K562 (cell line): ENCODE data around the gene PCBP2. TPM values are rescaled to one million over a fixed set of nuclear protein-coding genes. Genes with fewer than 3 reads are reported as not detected.
A peak's percentile ranks its signal among the peaks of the same experiment; 100 is the strongest.

ENCODE experiments used
- ATAC-seq: fragments of 200-7000 bp; cut with Tn5 transposase; 3 replicates; pipeline ENCODE4 v1.9.1; 2020; ENCODE audit warnings: moderate library complexity
- BruUV-seq: library from RNA; stranded (reverse); fragments of 400-500 nt; replicated peaks from 2 replicates; lab custom pipeline; 2021; lab: Mats Ljungman, UMichigan
- CTCF ChIA-PET: fragments of 300-600 bp; formaldehyde crosslinking; extraction: SDS; loops from one replicate; lab custom pipeline; 2021; ENCODE audit warnings: low intra/inter-chr PET ratio; lab: Yijun Ruan, JAX
- POLR2A ChIA-PET: fragments of 300-600, 350-650 bp; sonication (Branson Sonifier 250); formaldehyde crosslinking; extraction: SDS; loops from one replicate; lab custom pipeline; 2021; ENCODE audit warnings: antibody characterized with exemption, inconsistent platforms; lab: Yijun Ruan, JAX
- DNase-seq, 4 experiments: peaks; one replicate each; pipeline versions ENCODE4 v3.0.0 to v3.0.0-alpha.2; 2011 to 2018; ENCODE audit warnings: low spot score in 3 of 4, mixed read lengths in 3 of 4; ENCODE audit errors: extremely low read depth in 1 of 4
- FAIRE-seq: peaks from 2 replicates; lab custom pipeline; 2011; peaks lifted over from hg19 to GRCh38; lab: Jason Lieb, UNC
- H2AFZ ChIP-seq: 2 replicates; pipeline ENCODE4 v1.6.0; 2011; ENCODE audit warnings: low read depth, low read length, control low read depth, inconsistent platforms
- H3K27ac ChIP-seq: fragments of 200-600 bp; 3 replicates; pipeline ENCODE4 v1.8.0; 2011; ENCODE audit warnings: low read depth, mild to moderate bottlenecking, control low read depth, inconsistent platforms, low read length, moderate library complexity, mixed read lengths; ENCODE audit errors: extremely low read depth
- H3K27me3 ChIP-seq, 2 experiments: fragments of 300-600 bp in 1 of 2; 2 replicates in 1 of 2; 3 replicates in 1 of 2; pipeline versions ENCODE4 v1.6.0 to v1.8.0; 2011; ENCODE audit warnings: inconsistent platforms in 2 of 2, low read length in 2 of 2, mild to moderate bottlenecking in 1 of 2, mixed read lengths in 1 of 2, moderate library complexity in 1 of 2; ENCODE audit not compliant: control insufficient read depth in 2 of 2, insufficient read depth in 2 of 2
- H3K36me3 ChIP-seq: fragments of 300-600 bp; 3 replicates; pipeline ENCODE4 v1.8.0; 2011; ENCODE audit warnings: mild to moderate bottlenecking, low read length, inconsistent platforms; ENCODE audit not compliant: control insufficient read depth, insufficient read depth
- H3K4me1 ChIP-seq, 2 experiments: fragments of 200-600 bp in 1 of 2; replicated peaks in 1 of 2; 2 replicates in 1 of 2; 3 replicates in 1 of 2; pipeline versions ENCODE4 v1.5.1 to v1.8.0; 2011; ENCODE audit warnings: inconsistent platforms in 2 of 2, low read length in 2 of 2, mild to moderate bottlenecking in 1 of 2, mixed read lengths in 1 of 2, moderate library complexity in 1 of 2; ENCODE audit not compliant: control insufficient read depth in 2 of 2, insufficient read depth in 2 of 2
- H3K4me2 ChIP-seq: 2 replicates; pipeline ENCODE4 v1.6.1; 2011; ENCODE audit warnings: low read length, control low read depth, inconsistent platforms, mixed read lengths; ENCODE audit not compliant: insufficient read depth
- H3K4me3 ChIP-seq: fragments of 200-600 bp; sonication (generic), shearing (Covaris generic); 2 replicates; pipeline ENCODE4 v1.5.1; 2016; ENCODE audit warnings: control low read depth, inconsistent platforms
- H3K79me2 ChIP-seq: fragments of 200-600 bp; 3 replicates; pipeline ENCODE4 v1.8.0; 2011; ENCODE audit warnings: low read length, inconsistent platforms; ENCODE audit not compliant: control insufficient read depth, insufficient read depth
- H3K9ac ChIP-seq, 2 experiments: 2 replicates each; pipeline versions ENCODE4 v1.6.0 to v1.6.1; 2011; ENCODE audit warnings: low read depth in 2 of 2, low read length in 2 of 2, control low read depth in 1 of 2, inconsistent platforms in 1 of 2, mild to moderate bottlenecking in 1 of 2, mixed read lengths in 1 of 2; ENCODE audit not compliant: insufficient read depth in 1 of 2
- H3K9me1 ChIP-seq: one replicate; pipeline ENCODE4 v1.6.0; 2011; ENCODE audit warnings: inconsistent platforms, mild to moderate bottlenecking, low read length, moderate library complexity; ENCODE audit not compliant: control insufficient read depth, insufficient read depth
- H3K9me3 ChIP-seq: replicated peaks from 2 replicates; pipeline ENCODE4 v1.5.1; 2011; ENCODE audit warnings: low read depth, low read length, inconsistent platforms; ENCODE audit not compliant: control insufficient read depth, insufficient read depth
- H4K20me1 ChIP-seq: replicated peaks from 2 replicates; pipeline ENCODE4 v1.6.1; 2011; ENCODE audit warnings: low read length, inconsistent platforms, mixed read lengths; ENCODE audit not compliant: control insufficient read depth, insufficient read depth
- KAT2B ChIP-seq: IDR thresholded peaks from one replicate; pipeline ENCODE4 v1.6.1; 2012; ENCODE audit warnings: low read depth, mild to moderate bottlenecking, control low read depth, inconsistent platforms, low read length, moderate library complexity
- LEF1 ChIP-seq: fragments of 450-650 bp; IDR thresholded peaks from 2 replicates; pipeline ENCODE4 v1.6.1; 2016; ENCODE audit warnings: mild to moderate bottlenecking
- MCM7 ChIP-seq, 2 experiments: fragments of 450-650 bp; IDR thresholded peaks; 2 replicates each; pipeline ENCODE4 v1.6.1; 2016 to 2018
- MTA3 ChIP-seq: fragments of 450-650 bp; formaldehyde crosslinking; IDR thresholded peaks from 2 replicates; pipeline ENCODE4 v1.6.1; 2017; ENCODE audit warnings: mild to moderate bottlenecking, borderline replicate concordance
- POLR2A ChIP-seq: fragments of 450-650 bp; conservative IDR thresholded peaks from 2 replicates; pipeline ENCODE4 v1.6.1; 2016
- POLR2AphosphoS5 ChIP-seq: IDR thresholded peaks from 2 replicates; pipeline ENCODE4 v1.6.1; 2011; ENCODE audit warnings: mild to moderate bottlenecking, low read depth, low read length, moderate library complexity; ENCODE audit not compliant: control insufficient read depth, insufficient read depth
- SNIP1 ChIP-seq: fragments of 450-650 bp; IDR thresholded peaks from 2 replicates; pipeline ENCODE4 v1.7.1; 2017; ENCODE audit warnings: low read depth, mild to moderate bottlenecking
- SRSF1 ChIP-seq: fragments of 200-400 bp; formaldehyde crosslinking; IDR thresholded peaks from 2 replicates; pipeline ENCODE4 v1.6.1; 2017; ENCODE audit warnings: mild to moderate bottlenecking, low read depth, low read length, moderate library complexity
- SUPT5H ChIP-seq: fragments of 450-650 bp; IDR thresholded peaks from 2 replicates; pipeline ENCODE4 v1.6.1; 2016
- TAL1 ChIP-seq: fragments of 450-650 bp; IDR thresholded peaks from 2 replicates; pipeline ENCODE4 v1.6.1; 2016; ENCODE audit warnings: mild to moderate bottlenecking
- ZBTB8A ChIP-seq: fragments of 450-650 bp; IDR thresholded peaks from 2 replicates; pipeline ENCODE4 v1.6.1; 2018; ENCODE audit warnings: mild to moderate bottlenecking, moderate library complexity; ENCODE audit not compliant: partially characterized antibody
- ZNF445 ChIP-seq: fragments of 250-450 bp; sonication (Bioruptor Pico); IDR thresholded peaks from 2 replicates; pipeline ENCODE4 v1.4.0; 2020; ENCODE audit warnings: low read depth, mild to moderate bottlenecking, moderate library complexity
- WGBS: fragments of 100-300 bp; shearing (Covaris generic); methylation state at CpG from one replicate; pipeline ENCODE4 v1.1.6; 2016; ENCODE audit warnings: low coverage, mixed read lengths; ENCODE audit not compliant: insufficient coverage; ENCODE audit errors: missing lambda C conversion rate; 5-methylcytosine and 5-hydroxymethylcytosine counted together
- in situ Hi-C: fragments of 300-500 bp; cut with MboI; formaldehyde crosslinking; loops from 4 replicates; pipeline ENCODE4 v1.15.0; 2018; ENCODE audit warnings: inconsistent platforms, mixed read lengths
- intact Hi-C: fragments of 100-400 bp; cut with micrococcal nuclease; formaldehyde crosslinking; loops from 2 replicates; pipeline ENCODE4 v1.14.2; 2022
- polyA plus RNA-seq, 8 experiments: library from polyadenylated mRNA; depleted of rRNA in 4 of 8; stranded (reverse) in 5 of 8; unstranded in 3 of 8; fragments of >200 nt; fragmentation: Nextera tagmentation in 2 of 8; fragmentation: Illumina TruSeq in 1 of 8; extraction: Ambion mirVana in 2 of 8; extraction: Trizol in 1 of 8; gene quantifications; 2 replicates each; pipeline versions ENCODE4 v1.2.1 to v1.2.3, GENCODE V29; 2011 to 2014; ENCODE audit warnings: inconsistent platforms in 1 of 8, missing spikeins in 1 of 8
- total RNA-seq, 7 experiments: library from RNA; depleted of rRNA in 6 of 7; stranded (reverse); fragments of >200 nt in 6 of 7; fragmentation: Illumina TruSeq in 2 of 7; extraction: Trizol in 2 of 7; gene quantifications; 2 replicates each; pipeline versions ENCODE4 v1.2.1 to v1.2.3, GENCODE V29; 2011 to 2021; ENCODE audit warnings: low replicate concordance in 1 of 7
- TF ChIP-seq, protein P1 (sequence below): fragments of 450-650 bp; IDR thresholded peaks from 2 replicates; pipeline ENCODE4 v1.6.1; 2018; ENCODE audit not compliant: partially characterized antibody

PCBP2 gene
- total and polyA plus RNA-seq, 9 of the 15 experiments (the other 6 are each of a cell fraction or from before 2014, with no cell fraction given) = 137 to 831 (median 328) TPM

DNA sequence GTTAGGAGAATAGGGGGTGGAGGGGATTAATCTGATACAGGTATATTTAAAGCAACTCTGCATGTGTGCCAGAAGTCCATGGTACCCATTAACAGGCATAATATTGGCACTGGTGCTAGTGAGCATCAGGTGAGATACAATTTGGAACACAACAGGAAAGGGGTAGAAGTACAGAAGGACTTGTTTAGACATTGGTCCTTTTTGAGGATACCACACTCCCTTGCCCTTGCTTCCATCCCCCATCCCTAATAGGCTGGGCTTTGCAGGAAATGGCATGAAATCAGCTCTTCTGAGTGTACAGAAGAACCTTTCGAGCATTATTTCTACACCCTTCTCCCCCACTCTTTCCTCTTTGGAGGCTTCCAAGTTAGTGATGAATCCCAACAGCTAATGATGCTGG lies 16.4 kb downstream of the PCBP2 start (continued):
- TF ChIP-seq, protein P1, sequence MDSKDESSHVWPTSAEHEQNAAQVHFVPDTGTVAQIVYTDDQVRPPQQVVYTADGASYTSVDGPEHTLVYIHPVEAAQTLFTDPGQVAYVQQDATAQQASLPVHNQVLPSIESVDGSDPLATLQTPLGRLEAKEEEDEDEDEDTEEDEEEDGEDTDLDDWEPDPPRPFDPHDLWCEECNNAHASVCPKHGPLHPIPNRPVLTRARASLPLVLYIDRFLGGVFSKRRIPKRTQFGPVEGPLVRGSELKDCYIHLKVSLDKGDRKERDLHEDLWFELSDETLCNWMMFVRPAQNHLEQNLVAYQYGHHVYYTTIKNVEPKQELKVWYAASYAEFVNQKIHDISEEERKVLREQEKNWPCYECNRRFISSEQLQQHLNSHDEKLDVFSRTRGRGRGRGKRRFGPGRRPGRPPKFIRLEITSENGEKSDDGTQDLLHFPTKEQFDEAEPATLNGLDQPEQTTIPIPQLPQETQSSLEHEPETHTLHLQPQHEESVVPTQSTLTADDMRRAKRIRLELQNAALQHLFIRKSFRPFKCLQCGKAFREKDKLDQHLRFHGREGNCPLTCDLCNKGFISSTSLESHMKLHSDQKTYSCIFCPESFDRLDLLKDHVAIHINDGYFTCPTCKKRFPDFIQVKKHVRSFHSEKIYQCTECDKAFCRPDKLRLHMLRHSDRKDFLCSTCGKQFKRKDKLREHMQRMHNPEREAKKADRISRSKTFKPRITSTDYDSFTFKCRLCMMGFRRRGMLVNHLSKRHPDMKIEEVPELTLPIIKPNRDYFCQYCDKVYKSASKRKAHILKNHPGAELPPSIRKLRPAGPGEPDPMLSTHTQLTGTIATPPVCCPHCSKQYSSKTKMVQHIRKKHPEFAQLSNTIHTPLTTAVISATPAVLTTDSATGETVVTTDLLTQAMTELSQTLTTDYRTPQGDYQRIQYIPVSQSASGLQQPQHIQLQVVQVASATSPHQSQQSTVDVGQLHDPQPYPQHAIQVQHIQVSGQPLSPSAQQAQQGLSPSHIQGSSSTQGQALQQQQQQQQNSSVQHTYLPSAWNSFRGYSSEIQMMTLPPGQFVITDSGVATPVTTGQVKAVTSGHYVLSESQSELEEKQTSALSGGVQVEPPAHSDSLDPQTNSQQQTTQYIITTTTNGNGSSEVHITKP = peak; percentile 85

DNA sequence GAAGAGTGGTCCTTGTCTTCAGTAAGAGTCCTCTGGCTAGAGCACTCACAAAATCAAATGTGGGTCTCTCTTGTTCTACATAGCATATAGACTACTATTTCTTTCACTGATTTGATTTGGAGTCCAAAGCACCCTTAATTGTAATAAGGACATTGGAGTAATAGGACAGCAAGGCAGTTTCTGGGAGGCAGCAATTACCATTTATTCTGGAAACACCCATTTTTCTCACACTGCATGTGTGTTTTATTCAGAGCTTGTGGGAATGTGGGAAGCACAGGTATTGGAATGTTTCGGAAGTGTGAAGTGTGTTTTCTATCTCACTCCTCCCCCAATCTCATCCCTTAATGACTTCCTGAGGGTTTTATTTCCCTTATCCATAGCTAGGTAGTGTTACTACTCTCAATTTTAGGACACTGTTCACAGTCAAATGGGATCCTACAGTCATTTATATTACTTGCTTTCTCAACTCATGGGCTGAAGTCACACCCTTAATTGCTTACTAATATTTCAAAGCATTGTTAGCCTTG lies 20.2 kb downstream of the PCBP2 start:
- no peak for FAIRE-seq

More for the DNA sequence above, 20.2 kb downstream of the PCBP2 start:
- intact Hi-C loops (no loop called here), in situ Hi-C loops (no loop called here)
- Histone ChIP-seq H3K9me1 (no peaks in the 10 kb centered on the region), H3K9ac (no peak overlapping the region), H3K4me3 (no peak overlapping the region), H3K27ac (peak overlapping the region; percentile 28; the same call in 1 of the 3 replicates), H2AFZ (no peak overlapping the region), H3K4me1 (peaks cover 0 to 3% of the 10 kb centered on the region in 2 experiments; a peak in 2 of 5 replicates), H3K4me2 (no peak overlapping the region), H3K79me2 (peaks cover 75% of the 10 kb centered on the region), H4K20me1 (peaks cover 36% of the 10 kb centered on the region), H3K9me3 (no peaks in the 10 kb centered on the region), H3K27me3 (no peaks in the 10 kb centered on the region), H3K36me3 (peaks cover 100% of the 10 kb centered on the region)
- TF ChIP-seq SUPT5H (peak; percentile 14; the same call in 1 of the 2 replicates), ZNF445 (CRISPR knock-in tag) (no peak), MTA3 (no peak), SRSF1 (no peak), POLR2AphosphoS5 (peak; percentile 11; the same call in 1 of the 2 replicates), KAT2B (no peak), POLR2A (peak; percentile 37; the same call in 1 of the 2 replicates), ZBTB8A (no peak), MCM7 (IDR thresholded peaks at IDR 0.05) (no peak), TAL1 (no peak), SNIP1 (no peak), LEF1 (no peak)
- WGBS = 94% methylated on average over 1 of the region's 1 CpG
- no peak for ATAC-seq
- CTCF ChIA-PET = no interaction called here
- no peak for DNase-seq
- POLR2A ChIA-PET = interaction anchor here (0.6 to 8.8 kb wide), 11 partner anchors 8 to 265 kb away, joined by 3 to 99 read pairs (median 5); partner anchors contain the start of genes ESPL1, MAP3K12 and TARBP2
- no TSS peak for BruUV-seq
